Middle frontal gyrus (tissue), 1 donor: ENCODE data around the gene GALNT2.

ENCODE experiments used
- DNase-seq: peaks from one replicate; pipeline ENCODE4 v3.0.0-alpha.2; 2015; ENCODE audit warnings: low spot score; ENCODE audit errors: extremely low spot score

Gene GALNT2

GRCh38 chr1:230230273-230230672 lies 163.2 kb downstream of the GALNT2 start:
- DNase-seq = no peak

GRCh38 chr1:230230948-230231773 lies 164.1 kb downstream of the GALNT2 start:
- no peak for DNase-seq

GRCh38 chr1:230231774-230232145 lies 164.7 kb downstream of the GALNT2 start:
- no peak for DNase-seq

GRCh38 chr1:230232371-230232771 lies 165.3 kb downstream of the GALNT2 start:
- DNase-seq = no peak

GRCh38 chr1:230233786-230234185 lies 166.7 kb downstream of the GALNT2 start:
- no peak for DNase-seq

GRCh38 chr1:230235876-230236275 lies 168.8 kb downstream of the GALNT2 start:
- no peak for DNase-seq

- no peak for DNase-seq
These were observed 169.4 kb downstream of the GALNT2 start for GRCh38 chr1:230236301-230237008.

GRCh38 chr1:230237009-230237370 lies 170.0 kb downstream of the GALNT2 start:
- no peak for DNase-seq

- no peak for DNase-seq
These were observed 170.8 kb downstream of the GALNT2 start for GRCh38 chr1:230237805-230238204.

- no peak for DNase-seq
These were observed 173.5 kb downstream of the GALNT2 start for GRCh38 chr1:230240446-230241086.

GRCh38 chr1:230242326-230242725 lies 175.3 kb downstream of the GALNT2 start:
- DNase-seq = no peak

- DNase-seq = no peak
These were observed 176.1 kb downstream of the GALNT2 start for GRCh38 chr1:230243146-230243545.

GRCh38 chr1:230243583-230244353 lies 176.7 kb downstream of the GALNT2 start:
- no peak for DNase-seq

GRCh38 chr1:230246551-230246950 lies 179.5 kb downstream of the GALNT2 start:
- no peak for DNase-seq

GRCh38 chr1:230248016-230248888 lies 181.2 kb downstream of the GALNT2 start:
- DNase-seq = no peak

GRCh38 chr1:230248889-230249270 lies 181.8 kb downstream of the GALNT2 start:
- DNase-seq = no peak

- DNase-seq = no peak
These were observed 182.8 kb downstream of the GALNT2 start for GRCh38 chr1:230249695-230250480.

- no peak for DNase-seq
These were observed 183.6 kb downstream of the GALNT2 start for GRCh38 chr1:230250666-230251065.

GRCh38 chr1:230251644-230252191 lies 184.7 kb downstream of the GALNT2 start:
- no peak for DNase-seq

GRCh38 chr1:230253150-230253549 lies 186.1 kb downstream of the GALNT2 start:
- no peak for DNase-seq
